Right lobe of liver (tissue), 4 donors: ENCODE results near the gene MNS1.

Source experiments
- POLR2A ChIP-seq: fragments of 450-650 bp; IDR thresholded peaks from one replicate; pipeline ENCODE4 v1.6.1; 2017; ENCODE audit warnings: antibody characterized with exemption, mild to moderate bottlenecking
- TF ChIP-seq, protein P1 (sequence below), 4 donors: fragments of 200-600 bp in 3 of 4; fragments of 450-650 bp in 1 of 4; IDR thresholded peaks; one replicate each; pipeline versions ENCODE4 v1.5.1 to v1.8.0; 2016 to 2022; ENCODE audit warnings: antibody characterized with exemption in 4 of 4, mild to moderate bottlenecking in 2 of 4
- donor health status: DM: no; HTN: no; CAD: no.
- donor health status: DM: no; HTN: no; CAD: no.
- donor health status: DM: no; HTN: yes; CAD: no.

DNA sequence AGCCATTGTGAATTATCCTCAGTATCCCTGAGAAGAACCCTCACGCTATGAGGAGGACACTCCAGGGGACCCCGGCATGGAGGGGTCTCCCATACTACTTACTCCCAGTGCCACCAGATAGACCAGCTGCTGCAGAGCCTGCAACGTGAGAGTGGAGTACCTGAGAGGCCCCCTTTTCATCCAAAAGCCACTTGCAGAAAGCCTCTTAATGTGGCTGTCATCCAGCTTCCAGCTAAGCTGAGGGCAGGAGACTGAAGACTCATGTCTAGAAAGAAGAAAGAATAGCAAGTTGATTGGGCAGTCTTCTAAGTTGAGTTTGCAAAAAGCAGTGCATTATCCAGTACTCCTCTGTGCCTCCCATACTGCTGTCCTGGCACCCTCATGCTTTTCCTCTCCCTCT lies 27.3 kb upstream of the MNS1 start:
- no peak for TF ChIP-seq POLR2A
- TF ChIP-seq, protein P1, sequence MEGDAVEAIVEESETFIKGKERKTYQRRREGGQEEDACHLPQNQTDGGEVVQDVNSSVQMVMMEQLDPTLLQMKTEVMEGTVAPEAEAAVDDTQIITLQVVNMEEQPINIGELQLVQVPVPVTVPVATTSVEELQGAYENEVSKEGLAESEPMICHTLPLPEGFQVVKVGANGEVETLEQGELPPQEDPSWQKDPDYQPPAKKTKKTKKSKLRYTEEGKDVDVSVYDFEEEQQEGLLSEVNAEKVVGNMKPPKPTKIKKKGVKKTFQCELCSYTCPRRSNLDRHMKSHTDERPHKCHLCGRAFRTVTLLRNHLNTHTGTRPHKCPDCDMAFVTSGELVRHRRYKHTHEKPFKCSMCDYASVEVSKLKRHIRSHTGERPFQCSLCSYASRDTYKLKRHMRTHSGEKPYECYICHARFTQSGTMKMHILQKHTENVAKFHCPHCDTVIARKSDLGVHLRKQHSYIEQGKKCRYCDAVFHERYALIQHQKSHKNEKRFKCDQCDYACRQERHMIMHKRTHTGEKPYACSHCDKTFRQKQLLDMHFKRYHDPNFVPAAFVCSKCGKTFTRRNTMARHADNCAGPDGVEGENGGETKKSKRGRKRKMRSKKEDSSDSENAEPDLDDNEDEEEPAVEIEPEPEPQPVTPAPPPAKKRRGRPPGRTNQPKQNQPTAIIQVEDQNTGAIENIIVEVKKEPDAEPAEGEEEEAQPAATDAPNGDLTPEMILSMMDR (IDR thresholded peaks at IDR 0.05): no peak
